ENCODE results near the gene CDC16. TPM values are rescaled to one million over a fixed set of nuclear protein-coding genes. Genes with fewer than 3 reads are reported as not detected.

CDC16 gene
- total RNA-seq, 4 donors from 2014 or later, result 40.1 to 53.1 (median 47.4) TPM

GRCh38 chr13:114299604-114300305 is 65.1 kb downstream of the CDC16 start:
- no peak for TF ChIP-seq EP300 (IDR thresholded peaks at IDR 0.05)
- TF ChIP-seq POLR2AphosphoS5 (IDR thresholded peaks at IDR 0.05), result no peak
- no peak for TF ChIP-seq POLR2A (IDR thresholded peaks at IDR 0.05)
- TF ChIP-seq, protein P1, sequence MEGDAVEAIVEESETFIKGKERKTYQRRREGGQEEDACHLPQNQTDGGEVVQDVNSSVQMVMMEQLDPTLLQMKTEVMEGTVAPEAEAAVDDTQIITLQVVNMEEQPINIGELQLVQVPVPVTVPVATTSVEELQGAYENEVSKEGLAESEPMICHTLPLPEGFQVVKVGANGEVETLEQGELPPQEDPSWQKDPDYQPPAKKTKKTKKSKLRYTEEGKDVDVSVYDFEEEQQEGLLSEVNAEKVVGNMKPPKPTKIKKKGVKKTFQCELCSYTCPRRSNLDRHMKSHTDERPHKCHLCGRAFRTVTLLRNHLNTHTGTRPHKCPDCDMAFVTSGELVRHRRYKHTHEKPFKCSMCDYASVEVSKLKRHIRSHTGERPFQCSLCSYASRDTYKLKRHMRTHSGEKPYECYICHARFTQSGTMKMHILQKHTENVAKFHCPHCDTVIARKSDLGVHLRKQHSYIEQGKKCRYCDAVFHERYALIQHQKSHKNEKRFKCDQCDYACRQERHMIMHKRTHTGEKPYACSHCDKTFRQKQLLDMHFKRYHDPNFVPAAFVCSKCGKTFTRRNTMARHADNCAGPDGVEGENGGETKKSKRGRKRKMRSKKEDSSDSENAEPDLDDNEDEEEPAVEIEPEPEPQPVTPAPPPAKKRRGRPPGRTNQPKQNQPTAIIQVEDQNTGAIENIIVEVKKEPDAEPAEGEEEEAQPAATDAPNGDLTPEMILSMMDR (IDR thresholded peaks at IDR 0.05), result no peak
- Histone ChIP-seq H3K4me1 (peaks cover 0 to 10% (median 0%) of the 10 kb centered on the region in 3 donors), H3K9me3 (no peaks in the 10 kb centered on the region), H3K36me3 (peaks cover 0 to 96% of the 10 kb centered on the region in 2 donors), H3K4me3 (no peak overlapping the region), H3K27ac (no peak overlapping the region), H3K27me3 (no peaks in the 10 kb centered on the region)
- 88 to 95% methylated on average over 6 to 12 of the region's 12 CpGs for WGBS, 2 donors (ENCODE audit: low coverage in 1 of 2)
- ATAC-seq, result no peak

DNA sequence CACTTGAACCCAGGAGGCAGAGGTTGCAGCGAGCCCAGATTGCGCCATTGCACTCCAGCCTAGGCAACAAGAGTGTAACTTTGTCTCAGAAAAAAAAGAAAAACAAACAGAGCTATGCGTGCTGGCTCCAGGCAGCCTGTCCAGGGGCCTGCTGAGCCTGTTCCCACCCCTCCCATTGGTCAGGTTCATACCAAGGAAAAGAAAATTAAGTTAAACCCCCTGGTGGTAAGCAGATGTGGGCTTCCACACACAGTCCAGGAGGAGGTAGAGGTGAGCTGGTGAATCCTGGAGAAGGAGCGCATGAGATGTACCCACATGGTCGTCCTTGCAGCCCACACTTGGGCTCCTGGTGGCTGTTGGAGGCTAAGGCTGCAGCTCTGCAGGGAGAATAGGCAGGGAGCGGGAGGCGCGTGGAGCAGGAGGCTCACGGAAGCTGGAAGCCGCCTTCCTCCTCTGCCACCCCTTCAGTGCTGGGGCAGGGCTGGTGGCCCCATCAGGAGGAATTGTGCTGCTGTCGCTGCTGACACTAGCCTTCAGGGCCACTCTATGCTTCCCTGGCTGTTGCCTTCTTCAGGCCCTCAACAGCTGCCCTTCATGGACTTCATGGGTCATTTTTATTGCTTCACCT is 69.1 kb downstream of the CDC16 start:
- no peak for ATAC-seq

GRCh38 chr13:114304346-114305034 is 69.8 kb downstream of the CDC16 start:
- H3K27ac ChIP-seq, result no peak overlapping the region
- WGBS, 2 donors (ENCODE audit: low coverage in 1 of 2), result 83 to 94% methylated on average over 2 to 6 of the region's 13 CpGs
- TF ChIP-seq, protein P1 (IDR thresholded peaks at IDR 0.05), result no peak
- no peak for TF ChIP-seq POLR2AphosphoS5 (IDR thresholded peaks at IDR 0.05)
- TF ChIP-seq POLR2A (IDR thresholded peaks at IDR 0.05), result no peak
- no peak for TF ChIP-seq EP300 (IDR thresholded peaks at IDR 0.05)
- H3K4me1 ChIP-seq, result no peaks in the 10 kb centered on the region
- no peaks in the 10 kb centered on the region for H3K27me3 ChIP-seq
- H3K4me3 ChIP-seq, result no peak overlapping the region
- ATAC-seq, result no peak
- no peaks in the 10 kb centered on the region for H3K9me3 ChIP-seq
- peaks cover 0 to 78% of the 10 kb centered on the region in 2 donors for H3K36me3 ChIP-seq

More for the DNA sequence above, 69.1 kb downstream of the CDC16 start:
- Histone ChIP-seq H3K27ac (no peak overlapping the region), H3K36me3 (peaks cover 0 to 85% of the 10 kb centered on the region in 2 donors), H3K4me1 (no peaks in the 10 kb centered on the region), H3K27me3 (no peaks in the 10 kb centered on the region), H3K4me3 (no peak overlapping the region), H3K9me3 (no peaks in the 10 kb centered on the region)
- TF ChIP-seq EP300 (IDR thresholded peaks at IDR 0.05) (no peak), POLR2A (IDR thresholded peaks at IDR 0.05) (no peak), POLR2AphosphoS5 (IDR thresholded peaks at IDR 0.05) (no peak)
- TF ChIP-seq, protein P1 (IDR thresholded peaks at IDR 0.05), result no peak
- WGBS, 2 donors (ENCODE audit: low coverage in 1 of 2), result 80 to 88% methylated on average over 3 to 5 of the region's 11 CpGs

GRCh38 chr13:114309086-114309485 is 74.4 kb downstream of the CDC16 start:
- H3K9me3 ChIP-seq, result no peaks in the 10 kb centered on the region
- peaks cover 0 to 12% (median 0%) of the 10 kb centered on the region in 3 donors for H3K4me1 ChIP-seq
- no peak overlapping the region for H3K27ac ChIP-seq
- H3K4me3 ChIP-seq, result no peak overlapping the region
- H3K27me3 ChIP-seq, result no peaks in the 10 kb centered on the region
- no peak for ATAC-seq
- WGBS, 2 donors (ENCODE audit: low coverage in 1 of 2), result 95 to 100% methylated on average over 2 of the region's 2 CpGs
- TF ChIP-seq, protein P1 (IDR thresholded peaks at IDR 0.05), result no peak
- no peak for TF ChIP-seq POLR2A (IDR thresholded peaks at IDR 0.05)
- TF ChIP-seq EP300 (IDR thresholded peaks at IDR 0.05), result no peak
- no peak for TF ChIP-seq POLR2AphosphoS5 (IDR thresholded peaks at IDR 0.05)
- peaks cover 0 to 32% of the 10 kb centered on the region in 2 donors for H3K36me3 ChIP-seq

Measured in gastroesophageal sphincter (tissue), 4 donors.